ENCODE results near the gene CDH23. TPM values are rescaled to one million over a fixed set of nuclear protein-coding genes. Genes with fewer than 3 reads are reported as not detected.

Gene CDH23
- total and polyA plus RNA-seq, 2 of the 8 experiments (the other 6 are each of a cell fraction or from before 2014, with no cell fraction given), result 1.9 to 4.9 TPM

GRCh38 chr10:71429929-71430328 lies 33.2 kb downstream of the CDH23 start (continued):
- TF ChIP-seq CHD7 (IDR thresholded peaks at IDR 0.05; ENCODE audit: insufficient replicate concordance, low read length), result no peak
- TF ChIP-seq RAD21 (IDR thresholded peaks at IDR 0.05 in 1 of 2, conservative IDR thresholded peaks at IDR 0.05 in 1 of 2; ENCODE audit: low read depth in 2 of 2, low read length in 2 of 2), result peak in 1 of 2 experiments; percentile 28; a peak in 1 of 4 replicates
- no peak for TF ChIP-seq EP300 (IDR thresholded peaks at IDR 0.05; ENCODE audit: borderline replicate concordance in 1 of 2, low read depth in 2 of 2, low read length in 2 of 2)
